ENCODE results near the gene PLCB4.

Gene PLCB4

GRCh38 chr20:9428292-9428607 lies 359.4 kb downstream of the PLCB4 start:
- Histone ChIP-seq H3K9me2 (replicated peaks; ENCODE audit: insufficient read depth, low read length) (no peaks in the 10 kb centered on the region), H2AFZ (ENCODE audit: low read depth, low read length, severe bottlenecking) (no peak overlapping the region), H3K4me2 (ENCODE audit: low read depth, low read length, poor library complexity, severe bottlenecking) (no peak overlapping the region), H3K9me3 (ENCODE audit: insufficient read depth, low read length) (no peaks in the 10 kb centered on the region), H3K27me3 (ENCODE audit: low read length) (no peaks in the 10 kb centered on the region), H4K20me1 (ENCODE audit: low read depth, low read length) (no peaks in the 10 kb centered on the region), H3K27ac (ENCODE audit: low read depth, low read length) (no peak overlapping the region), H3K4me3 (ENCODE audit: insufficient read depth, low read length, poor library complexity, severe bottlenecking) (no peak overlapping the region), H3K79me2 (ENCODE audit: insufficient read depth, low read length) (no peaks in the 10 kb centered on the region), H3K9ac (ENCODE audit: low read length) (no peak overlapping the region), H3K36me3 (ENCODE audit: low read length) (no peaks in the 10 kb centered on the region), H3F3A (ENCODE audit: insufficient read depth) (no peaks in the 10 kb centered on the region)
- no peak for TF ChIP-seq EZH2phosphoT487 (conservative IDR thresholded peaks at IDR 0.05; ENCODE audit: low read length)
- no peak for TF ChIP-seq CTCF (IDR thresholded peaks at IDR 0.05; ENCODE audit: insufficient read depth, low read length, poor library complexity, severe bottlenecking)

- no peak for TF ChIP-seq EZH2phosphoT487 (conservative IDR thresholded peaks at IDR 0.05; ENCODE audit: low read length)
- TF ChIP-seq CTCF (IDR thresholded peaks at IDR 0.05; ENCODE audit: insufficient read depth, low read length, poor library complexity, severe bottlenecking) = no peak
- Histone ChIP-seq H4K20me1 (ENCODE audit: low read depth, low read length) (no peaks in the 10 kb centered on the region), H3K27ac (ENCODE audit: low read depth, low read length) (no peak overlapping the region), H3K79me2 (ENCODE audit: insufficient read depth, low read length) (no peaks in the 10 kb centered on the region), H3F3A (ENCODE audit: insufficient read depth) (no peaks in the 10 kb centered on the region), H3K4me3 (ENCODE audit: insufficient read depth, low read length, poor library complexity, severe bottlenecking) (no peak overlapping the region), H3K9me2 (replicated peaks; ENCODE audit: insufficient read depth, low read length) (no peaks in the 10 kb centered on the region), H3K36me3 (ENCODE audit: low read length) (no peaks in the 10 kb centered on the region), H3K27me3 (ENCODE audit: low read length) (no peaks in the 10 kb centered on the region), H3K9me3 (ENCODE audit: insufficient read depth, low read length) (no peaks in the 10 kb centered on the region), H2AFZ (ENCODE audit: low read depth, low read length, severe bottlenecking) (no peak overlapping the region), H3K4me2 (ENCODE audit: low read depth, low read length, poor library complexity, severe bottlenecking) (no peak overlapping the region), H3K9ac (ENCODE audit: low read length) (no peak overlapping the region)
Measured at GRCh38 chr20:9439806-9440205, 370.9 kb downstream of the PLCB4 start.

- no peaks in the 10 kb centered on the region for H3K9me2 ChIP-seq (replicated peaks; ENCODE audit: insufficient read depth, low read length)
- no peaks in the 10 kb centered on the region for H3F3A ChIP-seq (ENCODE audit: insufficient read depth)
- H3K36me3 ChIP-seq (ENCODE audit: low read length) = no peaks in the 10 kb centered on the region
- H3K79me2 ChIP-seq (ENCODE audit: insufficient read depth, low read length) = no peaks in the 10 kb centered on the region
- no peaks in the 10 kb centered on the region for H3K27me3 ChIP-seq (ENCODE audit: low read length)
- H2AFZ ChIP-seq (ENCODE audit: low read depth, low read length, severe bottlenecking) = no peak overlapping the region
- no peak overlapping the region for H3K4me3 ChIP-seq (ENCODE audit: insufficient read depth, low read length, poor library complexity, severe bottlenecking)
- no peaks in the 10 kb centered on the region for H4K20me1 ChIP-seq (ENCODE audit: low read depth, low read length)
- H3K9ac ChIP-seq (ENCODE audit: low read length) = no peak overlapping the region
- no peak for TF ChIP-seq EZH2phosphoT487 (conservative IDR thresholded peaks at IDR 0.05; ENCODE audit: low read length)
- TF ChIP-seq CTCF (IDR thresholded peaks at IDR 0.05; ENCODE audit: insufficient read depth, low read length, poor library complexity, severe bottlenecking) = no peak
- no peak overlapping the region for H3K27ac ChIP-seq (ENCODE audit: low read depth, low read length)
- H3K4me2 ChIP-seq (ENCODE audit: low read depth, low read length, poor library complexity, severe bottlenecking) = no peak overlapping the region
- no peaks in the 10 kb centered on the region for H3K9me3 ChIP-seq (ENCODE audit: insufficient read depth, low read length)
Measured at GRCh38 chr20:9440892-9441291, 372.0 kb downstream of the PLCB4 start.

GRCh38 chr20:9441948-9442347 lies 373.1 kb downstream of the PLCB4 start:
- Histone ChIP-seq H3K4me2 (ENCODE audit: low read depth, low read length, poor library complexity, severe bottlenecking) (no peak overlapping the region), H3K79me2 (ENCODE audit: insufficient read depth, low read length) (no peaks in the 10 kb centered on the region), H3F3A (ENCODE audit: insufficient read depth) (no peaks in the 10 kb centered on the region), H3K27me3 (ENCODE audit: low read length) (no peaks in the 10 kb centered on the region), H3K4me3 (ENCODE audit: insufficient read depth, low read length, poor library complexity, severe bottlenecking) (no peak overlapping the region), H3K9ac (ENCODE audit: low read length) (no peak overlapping the region), H3K36me3 (ENCODE audit: low read length) (no peaks in the 10 kb centered on the region), H2AFZ (ENCODE audit: low read depth, low read length, severe bottlenecking) (no peak overlapping the region), H3K27ac (ENCODE audit: low read depth, low read length) (no peak overlapping the region), H3K9me2 (replicated peaks; ENCODE audit: insufficient read depth, low read length) (no peaks in the 10 kb centered on the region), H4K20me1 (ENCODE audit: low read depth, low read length) (no peaks in the 10 kb centered on the region), H3K9me3 (ENCODE audit: insufficient read depth, low read length) (no peaks in the 10 kb centered on the region)
- no peak for TF ChIP-seq EZH2phosphoT487 (conservative IDR thresholded peaks at IDR 0.05; ENCODE audit: low read length)
- TF ChIP-seq CTCF (IDR thresholded peaks at IDR 0.05; ENCODE audit: insufficient read depth, low read length, poor library complexity, severe bottlenecking) = no peak

Measured in SU-DHL-6 (cell line).